Ishikawa (cell line): Measurements from ENCODE around the gene RASSF5.

Experiments
- CEBPB ChIP-seq: IDR thresholded peaks from 2 replicates; pipeline ENCODE4 v1.6.1; 2012
- CREB1 ChIP-seq: IDR thresholded peaks from 2 replicates; pipeline ENCODE4 v1.6.1; 2012; ENCODE audit warnings: low read depth
- EGR1 ChIP-seq: IDR thresholded peaks from 2 replicates; pipeline ENCODE4 v1.6.1; 2012
- EP300 ChIP-seq: IDR thresholded peaks from 2 replicates; pipeline ENCODE4 v1.6.1; 2012; ENCODE audit warnings: borderline replicate concordance
- MAX ChIP-seq: IDR thresholded peaks from 2 replicates; pipeline ENCODE4 v1.6.1; 2012
- REST ChIP-seq: IDR thresholded peaks from 2 replicates; pipeline ENCODE4 v1.6.1; 2012; ENCODE audit warnings: low read depth, mild to moderate bottlenecking
- TCF12 ChIP-seq: IDR thresholded peaks from 2 replicates; pipeline ENCODE4 v1.6.1; 2012; ENCODE audit warnings: low read depth
- TEAD4 ChIP-seq: IDR thresholded peaks from 2 replicates; pipeline ENCODE4 v1.6.1; 2012
- YY1 ChIP-seq: IDR thresholded peaks from 2 replicates; pipeline ENCODE4 v1.6.1; 2012; ENCODE audit warnings: low read depth
- ZBTB7A ChIP-seq: IDR thresholded peaks from 2 replicates; pipeline ENCODE4 v1.6.1; 2012; ENCODE audit warnings: low read depth

- no peak for TF ChIP-seq EGR1
- TF ChIP-seq REST, result no peak
- no peak for TF ChIP-seq EP300
- TF ChIP-seq CEBPB, result no peak
- TF ChIP-seq MAX, result no peak
- no peak for TF ChIP-seq YY1
- no peak for TF ChIP-seq CREB1
- no peak for TF ChIP-seq TEAD4
- TF ChIP-seq TCF12, result no peak
- TF ChIP-seq ZBTB7A, result no peak
Observed at GRCh38 chr1:206511362-206512057, 4.2 kb downstream of the RASSF5 start.
